NB4 (cell line): Measurements from ENCODE around the gene DYSF.

Experiments used
- CTCF ChIP-seq: IDR thresholded peaks from one replicate; pipeline ENCODE4 v1.5.1; 2012; ENCODE audit warnings: low read depth, low read length
- MAX ChIP-seq: IDR thresholded peaks from 2 replicates; pipeline ENCODE4 v1.6.1; 2011; ENCODE audit warnings: low read depth, low read length
- MYC ChIP-seq: IDR thresholded peaks from 2 replicates; pipeline ENCODE4 v1.6.1; 2011; ENCODE audit warnings: low read depth, low read length
- POLR2A ChIP-seq: IDR thresholded peaks from 2 replicates; pipeline ENCODE4 v1.6.1; 2011; ENCODE audit warnings: mild to moderate bottlenecking; ENCODE audit not compliant: insufficient read length; ENCODE audit errors: extremely low read depth

GRCh38 chr2:71555798-71556454 is 102.6 kb downstream of the DYSF start:
- TF ChIP-seq CTCF (no peak), MYC (no peak), MAX (no peak), POLR2A (no peak)
